DMS 273 treated with DMSO at 0.1 percent for 48 hours (cell line): Measurements from ENCODE around the gene POR.
"Not testable (repeated sequence)": the region's sequence is repeated elsewhere in the genome, so short reads cannot be mapped to it uniquely, and the experiment has no call there.

Source experiments
- DNase-seq: peaks from one replicate; lab custom pipeline; 2025; lab: John Stamatoyannopoulos, UW

POR gene

GRCh38 chr7:75885036-75885435, 29.9 kb upstream of the POR start:
- DNase-seq = peak; percentile 41

DNA sequence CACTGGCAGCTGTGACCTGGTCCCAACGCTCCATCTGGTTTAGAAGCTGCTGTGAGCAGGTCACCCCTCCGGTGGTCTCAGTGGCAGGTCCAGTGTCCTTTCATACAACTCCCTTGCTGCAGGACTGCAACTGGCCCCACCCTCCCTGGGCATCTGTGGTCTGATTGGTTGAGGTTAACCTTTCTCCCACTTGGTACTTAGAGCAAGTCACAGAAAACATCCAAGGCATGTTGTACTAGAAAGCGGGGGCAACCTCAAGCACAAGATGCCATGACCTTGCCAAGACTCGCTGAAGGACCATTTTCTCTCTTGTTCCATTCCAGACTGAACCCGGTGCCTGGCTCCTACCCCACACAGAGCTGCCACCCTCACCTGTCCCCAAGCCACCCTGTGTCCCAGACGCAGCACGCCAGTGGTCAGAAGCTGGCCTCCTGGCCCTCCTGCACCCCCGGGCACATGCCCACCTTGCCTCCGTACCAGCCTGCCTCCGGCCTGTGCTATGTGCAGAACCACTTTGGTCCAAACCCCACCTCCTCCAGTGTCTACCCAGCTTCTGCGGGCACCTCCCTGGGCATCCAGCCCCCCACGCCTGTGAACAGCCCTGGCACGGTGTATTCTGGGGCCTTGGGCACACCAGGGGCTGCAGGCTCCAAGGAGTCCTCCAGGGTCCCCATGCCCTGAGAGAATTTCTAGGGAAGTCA, 27.1 kb upstream of the POR start:
- no peak for DNase-seq

DNA sequence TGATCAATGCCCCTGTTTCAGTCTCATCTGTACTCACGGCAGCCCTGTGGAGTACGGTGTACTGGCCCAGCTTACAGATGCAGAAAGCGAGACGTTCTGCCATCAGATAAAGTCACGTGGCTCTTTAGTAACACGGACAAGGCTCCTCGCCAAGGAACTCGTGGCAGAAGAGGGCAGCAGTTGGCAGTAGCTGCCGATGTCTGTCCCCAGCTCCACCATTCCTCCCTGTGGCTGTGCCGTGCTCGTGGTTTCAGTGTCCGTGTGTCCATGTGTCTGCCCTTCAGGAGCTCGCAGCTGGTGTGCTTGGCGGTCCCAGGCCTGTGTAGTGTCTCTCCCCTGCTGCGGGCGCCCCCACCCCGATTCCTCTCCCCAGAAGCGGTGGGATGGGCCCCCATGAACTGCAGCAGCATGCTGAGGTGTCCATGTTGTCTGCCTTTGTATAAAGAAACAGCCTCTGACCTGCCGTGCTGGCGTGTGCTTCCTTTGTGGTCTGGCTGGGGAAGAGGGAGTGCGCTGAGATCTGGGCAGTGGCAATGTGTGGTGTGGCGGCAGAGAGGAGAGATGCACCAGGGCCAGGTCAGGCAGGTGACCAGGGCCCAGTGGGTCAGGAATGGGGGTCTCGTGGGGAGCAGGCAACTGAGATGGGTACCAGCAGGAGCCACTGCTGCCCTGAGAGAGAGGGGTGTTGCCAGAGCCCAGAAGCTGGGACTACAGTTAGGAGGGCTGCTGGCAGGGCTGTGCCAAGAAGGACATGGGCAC, 26.3 kb upstream of the POR start:
- DNase-seq = no peak

DNA sequence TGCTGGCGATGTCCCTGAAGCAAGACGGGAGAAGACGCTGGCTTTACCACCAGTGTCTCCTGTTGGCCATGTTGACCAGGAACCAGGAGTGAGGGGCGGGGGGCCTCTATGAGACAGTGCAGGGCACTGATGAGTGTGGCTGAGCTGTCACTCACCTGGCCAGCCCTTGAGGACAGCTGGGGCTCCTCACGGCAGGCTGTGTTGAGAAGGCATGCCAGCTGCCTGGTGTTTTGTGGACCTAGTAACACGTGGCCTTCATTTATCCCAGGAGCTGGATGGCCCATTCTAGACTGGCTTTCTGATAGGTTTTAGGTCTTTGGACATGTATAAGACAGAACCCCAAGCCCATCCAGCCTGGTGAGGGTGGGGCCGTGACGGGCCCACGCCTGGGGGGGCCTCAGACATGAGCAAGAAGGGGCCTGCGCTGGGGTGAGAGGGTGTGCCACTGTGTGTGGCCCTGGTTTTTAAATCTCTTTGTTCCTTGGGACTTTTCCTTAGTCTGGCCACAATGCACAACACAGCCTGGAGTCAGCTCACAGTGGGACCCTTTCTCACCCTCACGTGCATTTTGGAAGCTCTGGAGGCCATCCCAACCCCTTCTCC, 25.6 kb upstream of the POR start:
- DNase-seq = peak; percentile 38

DNA sequence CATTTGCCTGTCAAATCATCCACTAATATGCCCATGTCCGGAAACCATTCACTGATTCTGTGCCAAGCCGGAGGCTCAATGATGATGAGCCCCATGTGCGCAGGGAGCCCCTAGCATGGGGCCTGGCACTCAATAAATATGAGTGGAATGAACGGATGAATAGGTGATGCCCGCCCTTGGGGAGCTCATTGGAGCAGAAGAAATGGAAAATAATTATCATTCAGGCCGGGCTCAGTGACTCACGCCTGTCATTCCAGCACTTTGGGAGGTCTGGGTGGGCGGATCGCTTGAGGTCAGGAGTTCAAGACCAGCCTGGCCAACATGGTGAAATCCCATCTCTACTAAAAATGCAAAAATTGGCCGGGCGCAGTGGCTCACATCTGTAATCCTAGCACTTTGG, 25.1 kb upstream of the POR start:
- no peak for DNase-seq

- not testable (repeated sequence) for DNase-seq
Measured at GRCh38 chr7:75891237-75891636, 23.7 kb upstream of the POR start.

DNA sequence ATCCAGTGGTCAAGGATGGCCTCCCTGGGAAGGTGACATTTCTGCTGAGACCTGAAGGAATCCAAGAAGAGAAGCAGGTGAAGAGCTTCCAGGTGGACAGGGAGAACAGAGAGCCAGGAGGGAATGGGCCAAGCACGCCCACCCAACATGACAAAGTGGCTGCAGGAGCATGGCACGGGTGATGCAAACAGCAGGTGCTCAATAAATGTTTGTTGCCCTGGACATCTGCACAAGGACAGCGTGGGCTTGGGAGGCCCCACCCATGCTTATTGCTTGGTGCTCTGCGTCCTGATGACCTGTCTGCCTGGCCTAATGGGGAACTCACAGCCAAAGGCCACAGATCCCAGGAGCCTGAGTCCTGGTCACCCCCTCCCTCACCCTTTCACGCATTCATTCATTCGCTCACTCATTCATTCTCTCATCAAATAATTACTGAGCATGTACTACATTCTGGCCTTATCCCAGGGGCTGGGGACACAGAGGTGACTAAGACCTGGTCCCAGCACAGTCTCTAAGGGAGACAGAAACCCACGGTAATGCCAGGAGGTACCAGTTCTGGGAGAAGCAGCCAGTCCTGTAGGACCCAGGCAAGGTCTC, 23.0 kb upstream of the POR start:
- no peak for DNase-seq

- no peak for DNase-seq
Measured at GRCh38 chr7:75892634-75893272, 22.2 kb upstream of the POR start.

DNA sequence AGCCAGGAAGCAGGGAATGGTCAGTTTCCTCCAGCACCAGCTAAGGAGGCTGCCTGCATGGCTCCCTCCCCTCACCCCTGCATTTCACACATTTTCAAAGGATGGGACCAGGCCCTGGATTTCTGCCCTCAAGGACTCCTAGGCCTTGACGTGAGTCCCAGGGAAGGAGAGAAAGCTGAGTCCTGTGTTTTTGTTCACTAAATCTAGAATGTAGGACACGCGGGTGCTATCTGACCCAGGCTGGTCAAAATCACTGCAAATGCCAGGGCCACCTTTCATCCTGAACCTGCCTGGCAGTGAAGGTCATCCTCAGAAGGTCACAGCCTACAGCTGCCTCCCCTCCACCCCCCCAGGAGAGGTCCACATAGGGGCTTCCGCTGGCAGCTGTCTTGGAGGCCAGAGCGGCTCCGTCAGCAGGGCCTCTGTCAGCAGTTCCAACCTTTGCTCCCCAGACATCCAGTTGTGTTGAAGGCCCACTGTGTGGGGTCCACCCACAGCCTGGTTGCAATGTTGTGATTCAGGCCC, 18.1 kb upstream of the POR start:
- DNase-seq = no peak

GRCh38 chr7:75900617-75901315, 14.2 kb upstream of the POR start:
- no peak for DNase-seq

- no peak for DNase-seq
Measured at GRCh38 chr7:75905785-75906604, 9.0 kb upstream of the POR start.

GRCh38 chr7:75906991-75907667, 7.8 kb upstream of the POR start:
- no peak for DNase-seq

DNA sequence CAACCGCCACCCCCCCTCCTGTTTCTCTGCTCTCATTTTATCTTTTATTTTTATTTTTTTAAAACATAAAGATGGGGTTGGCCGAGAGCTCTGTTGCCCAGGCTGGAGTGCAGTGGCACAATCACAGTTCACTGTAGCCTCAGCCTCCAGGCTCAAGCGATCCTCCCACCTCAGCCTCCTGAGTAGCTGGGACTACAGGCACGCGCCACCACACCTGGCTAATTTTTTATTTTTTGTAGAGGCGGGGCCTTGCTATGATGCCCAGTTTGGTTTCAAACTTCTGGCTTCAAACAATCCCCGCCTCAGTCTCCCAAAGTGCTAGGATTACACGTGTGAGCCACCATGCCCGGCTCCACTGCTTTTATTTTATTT, 7.3 kb upstream of the POR start:
- not testable (repeated sequence) for DNase-seq

DNA sequence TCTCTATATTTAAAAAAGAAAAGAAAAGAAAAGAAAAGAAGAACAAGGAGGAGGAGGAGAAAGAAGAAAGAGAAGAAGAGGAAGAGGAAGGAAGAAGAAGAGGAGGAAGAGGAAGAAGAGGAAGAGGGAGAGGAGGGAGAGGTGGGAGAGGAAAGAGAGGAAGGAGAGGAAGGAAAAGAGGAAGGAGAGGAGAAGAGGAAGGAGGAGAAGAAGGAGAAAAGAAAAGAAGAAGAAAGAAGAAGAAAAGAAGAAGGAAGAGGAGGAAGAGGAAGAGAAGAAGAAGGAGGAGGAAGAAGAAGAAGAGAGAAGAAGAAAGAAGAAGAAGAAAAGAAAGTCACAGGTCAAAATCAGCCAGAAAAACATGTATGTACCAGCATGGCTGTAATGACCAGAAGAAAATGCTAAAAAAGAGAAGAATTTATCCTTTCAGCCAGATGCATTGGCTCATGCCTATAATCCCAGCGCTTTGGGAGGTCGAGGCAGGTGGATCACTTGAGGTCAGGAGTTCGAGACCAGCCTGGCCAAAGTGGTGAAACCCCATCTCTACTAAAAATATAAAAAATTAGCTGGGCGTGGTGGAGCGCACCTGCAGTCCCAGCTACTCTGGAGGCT, 5.3 kb upstream of the POR start:
- no peak for DNase-seq

- not testable (repeated sequence) for DNase-seq
Measured at GRCh38 chr7:75911186-75911585, 3.8 kb upstream of the POR start.

GRCh38 chr7:75913437-75913836, 1.5 kb upstream of the POR start:
- DNase-seq = no peak

DNA sequence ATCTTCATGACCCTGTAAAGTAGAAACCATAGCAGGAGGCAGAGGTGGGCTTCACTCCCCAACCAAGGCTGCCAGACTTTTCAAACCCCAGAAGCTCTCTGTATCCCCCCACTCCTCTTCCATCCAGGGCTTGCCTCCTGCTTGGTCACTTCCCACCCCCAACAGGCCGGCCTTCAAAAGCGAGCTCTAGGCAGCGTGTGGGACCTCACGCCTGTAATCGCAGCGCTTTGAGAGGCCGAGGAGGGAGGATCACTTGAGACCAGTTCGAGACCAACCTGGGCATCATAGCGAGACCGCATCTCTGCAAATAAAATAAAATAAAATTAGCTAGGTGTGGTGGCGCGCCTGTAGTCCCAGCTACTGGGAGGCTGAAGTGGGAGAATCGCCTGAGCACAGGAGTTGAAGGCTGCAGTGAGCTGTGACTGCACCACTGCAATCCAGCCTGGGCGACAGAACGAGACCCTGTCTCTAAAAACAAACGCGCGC, 743 bp upstream of the POR start:
- no peak for DNase-seq

- DNase-seq = no peak
Measured at GRCh38 chr7:75915416-75916156, 631 bp downstream of the POR start.

- DNase-seq = no peak
Measured at GRCh38 chr7:75916259-75916658, 1.3 kb downstream of the POR start.
